Endodermal cell (in vitro differentiated cells): ENCODE results near the gene MNX1. TPM values are rescaled to one million over a fixed set of nuclear protein-coding genes. Genes with fewer than 3 reads are reported as not detected.

Source experiments
- DNase-seq: peaks from one replicate; pipeline ENCODE4 v3.0.0-alpha.2; 2017
- H3K27ac ChIP-seq: 2 replicates; pipeline ENCODE4 v1.5.1; 2013; ENCODE audit warnings: mild to moderate bottlenecking, low read depth, low read length, moderate library complexity
- H3K27me3 ChIP-seq: 2 replicates; pipeline ENCODE4 v1.6.1; 2013; ENCODE audit warnings: mild to moderate bottlenecking, low read length, moderate library complexity; ENCODE audit not compliant: insufficient read depth, control insufficient read depth, poor library complexity, severe bottlenecking
- H3K36me3 ChIP-seq: 2 replicates; pipeline ENCODE4 v1.7.0; 2013; ENCODE audit warnings: mild to moderate bottlenecking, low read length, moderate library complexity; ENCODE audit not compliant: control insufficient read depth, insufficient read depth
- H3K4me1 ChIP-seq: one replicate; pipeline ENCODE4 v1.7.0; 2013; ENCODE audit warnings: low read length; ENCODE audit not compliant: control insufficient read depth, insufficient read depth
- H3K4me3 ChIP-seq: 2 replicates; pipeline ENCODE4 v1.5.1; 2013; ENCODE audit warnings: mild to moderate bottlenecking, low read length, moderate library complexity
- H3K9ac ChIP-seq: 2 replicates; pipeline ENCODE4 v1.6.1; 2013; ENCODE audit warnings: mild to moderate bottlenecking, low read length, moderate library complexity; ENCODE audit not compliant: poor library complexity, severe bottlenecking; ENCODE audit errors: extremely low read depth
- H3K9me3 ChIP-seq: 2 replicates; pipeline ENCODE4 v1.6.1; 2013; ENCODE audit warnings: mild to moderate bottlenecking, low read length, moderate library complexity; ENCODE audit not compliant: control insufficient read depth
- H3K27ac Mint-ChIP-seq: 2 replicates; pipeline ENCODE4 v1.8.0; 2020; ENCODE audit warnings: mixed read lengths
- H3K27me3 Mint-ChIP-seq: 2 replicates; pipeline ENCODE4 v1.8.0; 2021; ENCODE audit warnings: mild to moderate bottlenecking, mixed read lengths; ENCODE audit not compliant: insufficient read depth
- H3K36me3 Mint-ChIP-seq: 2 replicates; pipeline ENCODE4 v1.8.0; 2020; ENCODE audit warnings: low read depth, mixed read lengths
- H3K4me1 Mint-ChIP-seq: 2 replicates; pipeline ENCODE4 v1.8.0; 2020; ENCODE audit warnings: mixed read lengths
- H3K4me3 Mint-ChIP-seq: 2 replicates; pipeline ENCODE4 v1.8.0; 2020; ENCODE audit warnings: mild to moderate bottlenecking, moderate library complexity, mixed read lengths
- H3K9me3 Mint-ChIP-seq: 2 replicates; pipeline ENCODE4 v1.8.0; 2020; ENCODE audit warnings: mild to moderate bottlenecking, mixed read lengths
- WGBS, 2 experiments: methylation state at CpG; one replicate each; pipeline versions ENCODE4 v1.1.5 to v1.1.7; 2013; ENCODE audit warnings: missing lambda C conversion rate in 2 of 2, mixed read lengths in 1 of 2; ENCODE audit not compliant: insufficient coverage in 1 of 2, insufficient read length in 1 of 2; 5-methylcytosine and 5-hydroxymethylcytosine counted together
- total RNA-seq, 2 donors: library from RNA; stranded (reverse); fragmentation: NEBNext Ultra II Directional in 1 of 2; extraction: Animal tissue kit (Norgen Biotek cat#: 25700) in 1 of 2; gene quantifications; 2 replicates in 1 of 2; 3 replicates in 1 of 2; pipeline ENCODE4 v1.2.1, GENCODE V29; 2021
- TF ChIP-seq, protein P1 (sequence below): fragments of 200-600 bp; sonication (generic); conservative IDR thresholded peaks from 2 replicates; pipeline ENCODE4 v1.5.0; 2021; ENCODE audit warnings: antibody characterized with exemption, mild to moderate bottlenecking

The MNX1 gene
- total RNA-seq, 2 donors from 2014 or later = 14.5 to 18.7 TPM

DNA sequence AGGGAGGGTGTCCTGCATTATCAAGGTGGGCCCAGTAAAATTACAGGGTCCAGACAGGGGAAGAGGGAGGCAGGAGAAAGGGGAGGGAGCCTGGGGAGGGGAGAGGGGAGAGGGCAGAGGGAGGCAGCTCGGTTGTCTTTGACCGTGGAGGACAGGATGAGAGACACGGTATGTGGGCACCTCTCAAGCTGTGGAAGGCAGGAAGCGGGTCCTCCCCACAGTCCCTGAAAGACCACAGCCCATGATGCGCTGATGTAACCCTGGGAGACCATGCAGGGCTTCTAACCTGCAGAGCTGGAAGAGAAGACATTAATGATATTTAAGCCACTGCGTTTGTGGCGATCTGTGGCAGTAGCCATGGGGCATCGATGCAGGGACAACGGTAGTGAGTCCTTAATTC lies 27.2 kb upstream of the MNX1 start:
- no peaks in the 10 kb centered on the region for H3K36me3 Mint-ChIP-seq
- Histone ChIP-seq H3K36me3 (no peaks in the 10 kb centered on the region), H3K4me1 (peaks cover 10% of the 10 kb centered on the region), H3K9me3 (no peaks in the 10 kb centered on the region), H3K9ac (no peak overlapping the region), H3K27ac (no peak overlapping the region), H3K4me3 (no peak overlapping the region), H3K27me3 (peaks cover 12% of the 10 kb centered on the region)
- H3K4me1 Mint-ChIP-seq = peaks cover 12% of the 10 kb centered on the region
- H3K9me3 Mint-ChIP-seq = peaks cover 10% of the 10 kb centered on the region
- TF ChIP-seq, protein P1, sequence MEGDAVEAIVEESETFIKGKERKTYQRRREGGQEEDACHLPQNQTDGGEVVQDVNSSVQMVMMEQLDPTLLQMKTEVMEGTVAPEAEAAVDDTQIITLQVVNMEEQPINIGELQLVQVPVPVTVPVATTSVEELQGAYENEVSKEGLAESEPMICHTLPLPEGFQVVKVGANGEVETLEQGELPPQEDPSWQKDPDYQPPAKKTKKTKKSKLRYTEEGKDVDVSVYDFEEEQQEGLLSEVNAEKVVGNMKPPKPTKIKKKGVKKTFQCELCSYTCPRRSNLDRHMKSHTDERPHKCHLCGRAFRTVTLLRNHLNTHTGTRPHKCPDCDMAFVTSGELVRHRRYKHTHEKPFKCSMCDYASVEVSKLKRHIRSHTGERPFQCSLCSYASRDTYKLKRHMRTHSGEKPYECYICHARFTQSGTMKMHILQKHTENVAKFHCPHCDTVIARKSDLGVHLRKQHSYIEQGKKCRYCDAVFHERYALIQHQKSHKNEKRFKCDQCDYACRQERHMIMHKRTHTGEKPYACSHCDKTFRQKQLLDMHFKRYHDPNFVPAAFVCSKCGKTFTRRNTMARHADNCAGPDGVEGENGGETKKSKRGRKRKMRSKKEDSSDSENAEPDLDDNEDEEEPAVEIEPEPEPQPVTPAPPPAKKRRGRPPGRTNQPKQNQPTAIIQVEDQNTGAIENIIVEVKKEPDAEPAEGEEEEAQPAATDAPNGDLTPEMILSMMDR = no peak
- 77 to 80% methylated on average over 9 of the region's 9 CpGs for WGBS, 2 experiments
- DNase-seq = no peak
- no peak overlapping the region for H3K4me3 Mint-ChIP-seq
- no peak overlapping the region for H3K27ac Mint-ChIP-seq
- peaks cover 42% of the 10 kb centered on the region for H3K27me3 Mint-ChIP-seq

- no peaks in the 10 kb centered on the region for H3K36me3 Mint-ChIP-seq
- no peak overlapping the region for H3K4me3 Mint-ChIP-seq
- no peak overlapping the region for H3K27ac Mint-ChIP-seq
- H3K4me1 ChIP-seq = peaks cover 10% of the 10 kb centered on the region
- H3K27ac ChIP-seq = no peak overlapping the region
- no peak overlapping the region for H3K9ac ChIP-seq
- no peaks in the 10 kb centered on the region for H3K36me3 ChIP-seq
- H3K4me3 ChIP-seq = no peak overlapping the region
- TF ChIP-seq, protein P1 = no peak
- H3K9me3 ChIP-seq = no peaks in the 10 kb centered on the region
- peaks cover 10% of the 10 kb centered on the region for H3K9me3 Mint-ChIP-seq
- 73 to 93% methylated on average over 2 to 4 of the region's 4 CpGs for WGBS, 2 experiments
- peaks cover 42% of the 10 kb centered on the region for H3K27me3 Mint-ChIP-seq
- DNase-seq = no peak
- H3K27me3 ChIP-seq = peaks cover 12% of the 10 kb centered on the region
- H3K4me1 Mint-ChIP-seq = peaks cover 11% of the 10 kb centered on the region
Observed at GRCh38 chr7:157037028-157037427, 26.6 kb upstream of the MNX1 start.

DNA sequence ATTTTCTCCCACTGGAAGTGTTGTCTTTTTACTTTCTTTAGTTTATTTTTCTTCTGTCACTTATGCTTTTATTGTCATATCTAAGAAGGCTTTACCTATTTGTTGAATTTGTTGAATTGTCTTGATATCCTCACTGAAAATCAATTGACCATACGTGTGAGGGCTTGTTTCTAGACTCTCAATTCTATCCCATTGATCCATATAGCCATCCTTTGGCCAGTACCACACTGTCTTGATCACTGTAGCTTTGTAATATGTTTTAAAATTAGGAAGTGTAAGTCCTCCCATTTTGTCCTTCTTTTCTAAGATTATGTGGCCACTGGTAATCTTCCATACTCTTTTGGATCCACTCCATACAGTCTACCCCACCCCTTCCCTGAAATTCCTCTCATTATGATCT lies 25.5 kb upstream of the MNX1 start:
- Histone ChIP-seq H3K9ac (no peak overlapping the region), H3K36me3 (no peaks in the 10 kb centered on the region), H3K4me1 (peaks cover 2% of the 10 kb centered on the region), H3K9me3 (no peaks in the 10 kb centered on the region), H3K4me3 (no peak overlapping the region), H3K27ac (no peak overlapping the region), H3K27me3 (peaks cover 17% of the 10 kb centered on the region)
- peaks cover 3% of the 10 kb centered on the region for H3K4me1 Mint-ChIP-seq
- DNase-seq = no peak
- peaks cover 10% of the 10 kb centered on the region for H3K9me3 Mint-ChIP-seq
- no peak overlapping the region for H3K27ac Mint-ChIP-seq
- H3K4me3 Mint-ChIP-seq = no peak overlapping the region
- 67% methylated on average over 1 of the region's 1 CpG; no CpG with 5 or more reads in 1 of the 2 experiments for WGBS, 2 experiments
- TF ChIP-seq, protein P1 = no peak
- peaks cover 47% of the 10 kb centered on the region for H3K27me3 Mint-ChIP-seq
- H3K36me3 Mint-ChIP-seq = no peaks in the 10 kb centered on the region
